Activated B cell treated with CpG ODN at 0.5 μM for 24 hours (primary cell): ENCODE results near the gene TMCO2. TPM values are rescaled to one million over a fixed set of nuclear protein-coding genes. Genes with fewer than 3 reads are reported as not detected.

ENCODE experiments used
- ATAC-seq: fragments of 200-7000 bp; cut with Tn5 transposase; one replicate; pipeline ENCODE4 v1.10.0; 2021; ENCODE audit warnings: low read depth, mild to moderate bottlenecking, moderate library complexity
- CTCF ChIA-PET: fragments of 350-600 bp; sonication (Branson Sonifier 250); formaldehyde crosslinking; loops from one replicate; lab custom pipeline; 2021; ENCODE audit warnings: antibody characterized with exemption; lab: Charles Lee
- POLR2A ChIA-PET: fragments of 350-600 bp; sonication (Branson Sonifier 250); formaldehyde crosslinking; loops from one replicate; lab custom pipeline; 2021; ENCODE audit warnings: antibody characterized with exemption; lab: Charles Lee
- DNase-seq: peaks from one replicate; pipeline ENCODE4 v3.0.0; 2022
- H3K27ac Mint-ChIP-seq: one replicate; pipeline ENCODE4 v1.8.0; 2020; ENCODE audit warnings: mixed read lengths
- H3K27me3 Mint-ChIP-seq: one replicate; pipeline ENCODE4 v1.8.0; 2021; ENCODE audit warnings: mixed read lengths
- H3K36me3 Mint-ChIP-seq: one replicate; pipeline ENCODE4 v1.8.0; 2021; ENCODE audit warnings: low read depth, mixed read lengths
- H3K4me1 Mint-ChIP-seq: one replicate; pipeline ENCODE4 v1.8.0; 2021; ENCODE audit warnings: mixed read lengths
- H3K4me3 Mint-ChIP-seq: one replicate; pipeline ENCODE4 v1.8.0; 2020; ENCODE audit warnings: mild to moderate bottlenecking, mixed read lengths
- H3K9me3 Mint-ChIP-seq: one replicate; pipeline ENCODE4 v1.8.0; 2020; ENCODE audit warnings: mixed read lengths
- CTCF ChIP-seq: fragments of 200-600 bp; IDR thresholded peaks from one replicate; pipeline ENCODE4 v1.8.0; 2022; ENCODE audit warnings: antibody characterized with exemption, mild to moderate bottlenecking
- intact Hi-C: fragments of 100-400 bp; cut with micrococcal nuclease; formaldehyde crosslinking; loops from one replicate; pipeline ENCODE4 v1.15.1; 2024
- total RNA-seq: library from RNA; stranded (reverse); gene quantifications from 2 replicates; pipeline ENCODE4 v1.2.3, GENCODE V29; 2022

Gene TMCO2
- total RNA-seq, 1 donor from 2014 or later = not detected

GRCh38 chr1:40240390-40240789 is 7.3 kb upstream of the TMCO2 start:
- TF ChIP-seq CTCF = no peak
- Mint-ChIP-seq H3K4me1 (peaks cover 11% of the 10 kb centered on the region), H3K9me3 (no peaks in the 10 kb centered on the region), H3K36me3 (peaks cover 42% of the 10 kb centered on the region), H3K27ac (no peak overlapping the region), H3K4me3 (no peak overlapping the region), H3K27me3 (no peaks in the 10 kb centered on the region)
- no peak for DNase-seq
- ChIA-PET POLR2A (interaction anchor here (0.6 to 1.6 kb wide), 3 partner anchors 75 to 182 kb away, joined by 3 to 5 read pairs (median 4); no protein-coding TSS in a partner anchor), CTCF (interaction anchor here (1.3 kb wide), 1 partner anchor 87 kb away, joined by 5 read pairs; no protein-coding TSS in a partner anchor)
- intact Hi-C loops = no loop called here
- no peak for ATAC-seq

- Mint-ChIP-seq H3K4me3 (no peak overlapping the region), H3K4me1 (peaks cover 11% of the 10 kb centered on the region), H3K27ac (peak overlapping the region; percentile 76), H3K9me3 (no peaks in the 10 kb centered on the region), H3K27me3 (no peaks in the 10 kb centered on the region), H3K36me3 (peaks cover 32% of the 10 kb centered on the region)
- POLR2A ChIA-PET = interaction anchor here (0.5 to 2.3 kb wide), 5 partner anchors 16 to 163 kb away, joined by 4 to 11 read pairs (median 5); partner anchors contain the start of gene ZMPSTE24
- ATAC-seq (peak; percentile 32), DNase-seq (no peak)
- intact Hi-C loops = loop anchor here (1.0 kb wide), 2 partner anchors 9 to 17 kb away; partner anchors contain the start of gene ZMPSTE24
- CTCF ChIA-PET = interaction anchor here (1.1 kb wide), 1 partner anchor 165 kb away, joined by 3 read pairs; no protein-coding TSS in a partner anchor
- no peak for TF ChIP-seq CTCF
These were observed 6.4 kb upstream of the TMCO2 start for GRCh38 chr1:40241362-40241761.

- Mint-ChIP-seq H3K4me1 (peaks cover 11% of the 10 kb centered on the region), H3K27ac (no peak overlapping the region), H3K27me3 (no peaks in the 10 kb centered on the region), H3K36me3 (peaks cover 12% of the 10 kb centered on the region), H3K9me3 (no peaks in the 10 kb centered on the region), H3K4me3 (no peak overlapping the region)
- ChIA-PET POLR2A (interaction anchor here (1.2 to 2.3 kb wide), 2 partner anchors 14 to 81 kb away, joined by 3 to 11 read pairs; partner anchors contain the start of gene ZMPSTE24), CTCF (interaction anchor here (1.0 kb wide), 1 partner anchor 70 kb away, joined by 3 read pairs; no protein-coding TSS in a partner anchor)
- intact Hi-C loops = no loop called here
- TF ChIP-seq CTCF = no peak
- DNase-seq = no peak
- ATAC-seq = no peak
These were observed 4.4 kb upstream of the TMCO2 start for GRCh38 chr1:40243351-40243750.

- no peak for TF ChIP-seq CTCF
- Mint-ChIP-seq H3K4me3 (no peak overlapping the region), H3K4me1 (peaks cover 11% of the 10 kb centered on the region), H3K27ac (no peak overlapping the region), H3K36me3 (peaks cover 3% of the 10 kb centered on the region), H3K27me3 (no peaks in the 10 kb centered on the region), H3K9me3 (no peaks in the 10 kb centered on the region)
- no peak for ATAC-seq
- no peak for DNase-seq
- ChIA-PET CTCF (no interaction called here), POLR2A (no interaction called here)
- intact Hi-C loops = no loop called here
These were observed 3.5 kb upstream of the TMCO2 start for GRCh38 chr1:40244138-40244744.

- ATAC-seq = no peak
- Mint-ChIP-seq H3K27me3 (no peaks in the 10 kb centered on the region), H3K9me3 (no peaks in the 10 kb centered on the region), H3K4me1 (peaks cover 11% of the 10 kb centered on the region), H3K4me3 (no peak overlapping the region), H3K27ac (no peak overlapping the region), H3K36me3 (no peaks in the 10 kb centered on the region)
- POLR2A ChIA-PET = no interaction called here
- CTCF ChIA-PET = interaction anchor here (1.1 kb wide), 1 partner anchor 93 kb away, joined by 3 read pairs; no protein-coding TSS in a partner anchor
- intact Hi-C loops = no loop called here
- no peak for DNase-seq
- no peak for TF ChIP-seq CTCF
These were observed 2.1 kb upstream of the TMCO2 start for GRCh38 chr1:40245686-40246085.
